Measurements from ENCODE around the gene XAGE1B. TPM values are rescaled to one million over a fixed set of nuclear protein-coding genes. Genes with fewer than 3 reads are reported as not detected.
"Not testable (repeated sequence)": the region's sequence is repeated elsewhere in the genome, so short reads cannot be mapped to it uniquely, and the experiment has no call there.

Gene XAGE1B
- total RNA-seq: not detected
- long read RNA-seq: 0 reads

GRCh38 chrX:52516987-52517325 lies at the start of gene XAGE1B:
TSS of gene XAGE1B (minus strand) at chrX:52517063. CDS start at chrX:52515527, 1,536 bp downstream.
- not testable (repeated sequence) for DNase-seq (ENCODE audit: low spot score)

GRCh38 chrX:52563105-52563504 lies 46.2 kb upstream of the XAGE1B start:
- DNase-seq (ENCODE audit: low spot score): no peak

DNA sequence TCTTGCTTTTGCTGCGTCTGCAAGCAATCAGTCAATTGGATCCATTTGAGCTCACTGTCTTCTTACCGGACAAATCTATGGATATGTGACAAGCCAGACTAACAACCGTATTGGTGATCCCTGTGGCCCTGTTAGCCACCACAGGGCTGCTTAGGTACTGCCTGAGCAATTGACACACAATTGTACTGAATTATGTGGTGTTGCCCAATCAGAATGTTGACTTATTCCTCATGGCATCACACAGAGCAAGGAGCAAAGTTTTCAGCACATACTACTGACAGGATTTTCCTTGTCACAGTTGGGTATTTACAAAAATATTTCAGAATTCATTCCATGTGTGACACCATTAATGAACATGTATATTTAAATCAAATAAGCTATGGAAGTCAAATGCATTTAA lies 41.3 kb upstream of the XAGE1B start:
- DNase-seq (ENCODE audit: low spot score): no peak

GRCh38 chrX:52556741-52557140 lies 39.9 kb upstream of the XAGE1B start:
- DNase-seq (ENCODE audit: low spot score): no peak

DNA sequence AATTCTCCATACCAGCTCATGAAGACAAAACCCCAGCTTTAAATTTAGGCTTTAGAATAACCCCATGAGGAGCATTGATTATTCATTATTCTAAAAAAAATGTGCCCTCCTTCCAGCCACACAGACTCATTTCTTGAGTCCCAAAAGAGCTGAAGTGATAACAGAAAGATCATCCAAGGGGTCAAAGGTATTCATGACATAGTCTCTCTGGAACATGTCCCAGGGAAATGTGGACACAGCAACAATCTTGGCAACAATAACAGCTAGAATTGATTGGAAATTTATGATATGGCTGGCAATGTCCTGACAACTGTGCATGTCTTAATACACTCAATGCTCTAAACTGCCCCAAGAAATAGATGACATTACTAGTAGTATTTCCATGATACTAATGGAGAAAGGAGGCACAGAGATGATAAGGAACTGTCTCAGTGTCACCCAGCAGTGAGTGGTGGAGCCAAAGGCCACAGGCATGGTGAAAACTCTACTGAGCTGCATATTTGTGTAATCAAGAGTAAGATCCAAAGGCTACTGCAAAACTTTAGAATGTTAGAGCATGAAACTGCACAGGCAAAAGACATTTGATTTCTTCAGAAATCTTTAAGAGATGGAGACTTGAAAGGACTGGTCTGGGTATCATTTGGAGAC lies 37.3 kb upstream of the XAGE1B start:
- no peak for DNase-seq (ENCODE audit: low spot score)

- DNase-seq (ENCODE audit: low spot score): not testable (repeated sequence)
These were observed 31.9 kb upstream of the XAGE1B start for GRCh38 chrX:52548769-52549168.

DNA sequence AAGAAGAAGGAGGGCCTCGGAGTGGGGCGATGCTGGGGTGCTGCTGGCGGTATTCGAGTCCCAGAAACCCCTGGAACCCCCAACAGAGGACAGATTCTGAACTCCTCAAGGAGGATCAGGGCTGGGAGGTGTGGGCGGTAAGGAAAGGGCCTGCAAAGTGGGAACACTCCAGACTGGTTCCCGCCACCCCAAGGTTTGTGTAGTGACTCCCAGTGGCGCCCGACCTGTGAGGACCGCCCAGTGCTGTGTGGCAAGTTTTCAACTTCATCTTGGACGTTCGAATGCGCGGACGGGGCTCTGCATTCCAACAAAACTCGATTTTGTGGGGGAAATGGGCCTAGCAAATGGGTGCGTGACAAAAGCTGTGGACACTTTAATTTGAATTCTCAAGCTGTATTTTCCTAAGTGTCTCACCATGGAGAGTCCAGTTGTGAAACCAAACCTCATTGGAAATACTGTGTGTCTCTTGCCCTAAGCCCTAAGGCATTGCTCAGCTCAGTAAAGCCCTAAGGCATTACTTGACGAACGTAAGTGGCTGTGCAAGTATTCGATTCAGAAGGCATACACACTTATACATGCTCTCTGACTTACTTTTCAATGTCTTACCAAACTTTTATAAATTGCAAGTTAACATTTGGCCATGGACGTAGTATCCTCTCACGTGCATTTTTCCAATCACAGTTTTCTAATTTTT lies 27.4 kb upstream of the XAGE1B start:
- no peak for DNase-seq (ENCODE audit: low spot score)

DNA sequence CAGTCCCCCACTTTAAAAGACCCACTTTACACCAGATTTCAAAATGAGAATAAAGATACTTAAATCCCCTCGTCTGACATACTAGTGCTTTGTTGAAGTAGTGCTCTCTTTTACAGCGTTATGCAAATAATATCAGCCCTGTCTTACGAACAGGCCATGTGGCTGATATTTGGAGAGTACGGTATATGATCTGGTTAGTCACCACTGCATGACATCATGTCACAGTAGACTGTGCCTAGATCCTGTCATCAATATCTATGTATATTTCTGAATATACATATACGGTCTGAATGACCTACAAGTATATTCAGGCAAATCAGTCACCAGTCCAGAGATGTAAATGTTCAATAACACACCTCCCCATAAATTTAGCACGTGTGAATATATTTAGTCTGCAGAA lies 25.4 kb upstream of the XAGE1B start:
- DNase-seq (ENCODE audit: low spot score): no peak

DNA sequence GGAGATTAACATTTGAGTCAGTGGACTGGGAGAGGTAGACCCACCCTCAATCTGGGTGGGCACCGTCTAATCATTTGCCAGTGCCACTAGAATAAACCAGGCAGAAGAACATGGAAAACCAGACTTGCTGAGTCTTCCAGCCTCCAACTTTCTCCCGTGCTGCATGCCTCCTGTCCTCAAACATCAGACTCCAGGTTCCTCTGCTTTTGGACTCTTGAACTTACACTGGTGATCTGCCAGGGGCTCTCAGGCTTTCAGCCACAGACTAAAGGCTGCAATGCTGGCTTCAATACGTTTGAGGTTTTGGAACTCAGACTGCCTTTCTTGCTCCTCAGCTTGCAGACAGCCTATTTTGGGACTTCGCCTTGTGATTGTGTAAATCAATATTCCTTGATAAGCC lies 24.2 kb upstream of the XAGE1B start:
- DNase-seq (ENCODE audit: low spot score): not testable (repeated sequence)

DNA sequence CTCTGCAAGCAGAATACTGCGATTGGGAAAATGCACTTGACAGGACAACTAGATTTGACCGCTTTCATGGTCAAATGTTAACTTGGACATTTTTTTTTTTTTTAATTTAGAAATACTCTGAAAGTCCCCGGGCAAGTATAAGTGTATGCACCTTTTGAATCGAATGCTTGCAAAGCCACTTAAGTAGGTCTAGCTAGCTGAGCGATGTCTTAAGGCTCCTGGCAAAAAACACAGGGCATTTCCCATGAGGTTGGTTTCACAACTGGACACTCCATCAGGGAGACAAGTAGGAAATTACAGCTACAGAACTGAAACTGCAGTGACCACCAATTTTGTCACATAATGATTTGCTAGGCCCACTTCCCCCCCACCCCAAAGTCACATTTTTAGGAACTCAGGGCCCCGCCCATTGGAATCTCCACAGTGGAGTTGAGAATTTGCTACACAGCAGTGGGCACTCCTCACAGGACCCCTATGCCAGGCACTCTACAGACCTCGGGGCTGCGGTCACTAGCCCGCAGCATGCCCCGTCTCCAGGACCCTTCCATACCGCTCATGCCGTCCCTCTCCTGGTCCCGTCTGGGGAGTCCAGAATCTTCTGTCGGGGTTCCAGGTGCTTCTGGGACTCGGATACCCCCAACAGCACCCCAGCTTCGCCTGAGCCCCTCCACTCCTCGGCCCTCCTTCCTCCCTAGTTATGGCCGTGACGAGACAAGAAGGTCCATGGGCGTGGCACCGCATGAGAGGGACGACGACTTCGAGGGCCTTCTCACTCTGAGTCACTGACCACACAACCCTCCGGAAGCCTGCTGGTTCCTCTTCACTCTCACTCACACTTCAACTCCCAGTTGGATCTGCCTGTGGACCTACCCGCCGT lies 515 bp downstream of the XAGE1B start:
- DNase-seq (ENCODE audit: low spot score): not testable (repeated sequence)

GRCh38 chrX:52511126-52511525 lies 5.7 kb downstream of the XAGE1B start:
- DNase-seq (ENCODE audit: low spot score): not testable (repeated sequence)

GRCh38 chrX:52509916-52510315 lies 6.9 kb downstream of the XAGE1B start:
- DNase-seq (ENCODE audit: low spot score): no peak

GRCh38 chrX:52507331-52507730 lies 9.5 kb downstream of the XAGE1B start:
- DNase-seq (ENCODE audit: low spot score): no peak

GRCh38 chrX:52504551-52504950 lies 12.3 kb downstream of the XAGE1B start:
- DNase-seq (ENCODE audit: low spot score): no peak

GRCh38 chrX:52501362-52501761 lies 15.5 kb downstream of the XAGE1B start:
- DNase-seq (ENCODE audit: low spot score): not testable (repeated sequence)

- DNase-seq (ENCODE audit: low spot score): not testable (repeated sequence)
These were observed 20.5 kb downstream of the XAGE1B start for GRCh38 chrX:52496419-52496772.

DNA sequence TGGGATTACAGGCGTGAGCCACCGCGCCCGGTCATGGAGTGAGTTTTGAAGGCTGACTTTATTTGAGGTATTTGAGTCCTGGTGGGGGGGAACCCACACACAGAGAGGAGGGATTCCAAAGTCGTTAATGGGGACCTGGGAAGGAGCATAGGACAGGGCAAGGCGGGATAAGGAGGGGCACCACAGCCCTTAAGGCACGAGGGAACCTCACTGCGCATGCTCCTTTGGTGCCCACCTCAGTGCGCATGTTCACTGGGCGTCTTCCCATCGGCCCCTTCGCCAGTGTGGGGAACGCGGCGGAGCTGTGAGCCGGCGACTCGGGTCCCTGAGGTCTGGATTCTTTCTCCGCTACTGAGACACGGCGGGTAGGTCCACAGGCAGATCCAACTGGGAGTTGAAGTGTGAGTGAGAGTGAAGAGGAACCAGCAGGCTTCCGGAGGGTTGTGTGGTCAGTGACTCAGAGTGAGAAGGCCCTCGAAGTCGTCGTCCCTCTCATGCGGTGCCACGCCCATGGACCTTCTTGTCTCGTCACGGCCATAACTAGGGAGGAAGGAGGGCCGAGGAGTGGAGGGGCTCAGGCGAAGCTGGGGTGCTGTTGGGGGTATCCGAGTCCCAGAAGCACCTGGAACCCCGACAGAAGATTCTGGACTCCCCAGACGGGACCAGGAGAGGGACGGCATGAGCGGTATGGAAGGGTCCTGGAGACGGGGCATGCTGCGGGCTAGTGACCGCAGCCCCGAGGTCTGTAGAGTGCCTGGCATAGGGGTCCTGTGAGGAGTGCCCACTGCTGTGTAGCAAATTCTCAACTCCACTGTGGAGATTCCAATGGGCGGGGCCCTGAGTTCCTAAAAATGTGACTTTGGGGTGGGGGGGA lies 21.1 kb downstream of the XAGE1B start, which contains the start of gene XAGE1A:
TSS of gene XAGE1A (plus strand) at position 264 of the 874 bp plus-strand sequence. CDS start 1,554 bp downstream, outside the sequence.
- DNase-seq (ENCODE audit: low spot score): not testable (repeated sequence)

DNA sequence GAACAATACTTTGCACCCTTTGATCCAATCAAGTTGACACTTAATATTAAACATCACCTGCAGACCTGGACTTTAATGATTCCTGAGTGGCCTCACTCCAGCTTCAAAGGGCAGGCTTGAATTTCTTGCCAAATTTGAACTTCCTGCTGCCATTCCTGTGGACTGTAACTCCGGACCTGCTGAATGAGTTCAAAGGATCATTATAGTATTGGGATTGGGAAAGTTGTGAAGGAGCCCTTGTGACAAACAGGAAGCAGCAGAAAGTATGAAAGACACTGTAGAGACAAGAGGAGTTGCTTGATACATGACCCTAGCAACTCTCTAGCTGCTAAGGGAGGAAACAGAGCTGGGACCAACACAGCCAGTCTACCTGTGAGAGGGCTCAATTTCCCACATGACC lies 45.6 kb downstream of the XAGE1B start:
- not testable (repeated sequence) for DNase-seq (ENCODE audit: low spot score)
